HG02884 (cell line): ENCODE measurements around the gene CCDC154.
A peak's percentile ranks its signal among the peaks of the same experiment; 100 is the strongest.

Experiments used
- ATAC-seq: cut with Tn5 transposase; IDR thresholded peaks from one replicate; pipeline ENCODE4 v1.9.1; 2021; ENCODE audit warnings: mild to moderate bottlenecking, moderate library complexity; ENCODE audit not compliant: unreplicated experiment

The CCDC154 gene

DNA sequence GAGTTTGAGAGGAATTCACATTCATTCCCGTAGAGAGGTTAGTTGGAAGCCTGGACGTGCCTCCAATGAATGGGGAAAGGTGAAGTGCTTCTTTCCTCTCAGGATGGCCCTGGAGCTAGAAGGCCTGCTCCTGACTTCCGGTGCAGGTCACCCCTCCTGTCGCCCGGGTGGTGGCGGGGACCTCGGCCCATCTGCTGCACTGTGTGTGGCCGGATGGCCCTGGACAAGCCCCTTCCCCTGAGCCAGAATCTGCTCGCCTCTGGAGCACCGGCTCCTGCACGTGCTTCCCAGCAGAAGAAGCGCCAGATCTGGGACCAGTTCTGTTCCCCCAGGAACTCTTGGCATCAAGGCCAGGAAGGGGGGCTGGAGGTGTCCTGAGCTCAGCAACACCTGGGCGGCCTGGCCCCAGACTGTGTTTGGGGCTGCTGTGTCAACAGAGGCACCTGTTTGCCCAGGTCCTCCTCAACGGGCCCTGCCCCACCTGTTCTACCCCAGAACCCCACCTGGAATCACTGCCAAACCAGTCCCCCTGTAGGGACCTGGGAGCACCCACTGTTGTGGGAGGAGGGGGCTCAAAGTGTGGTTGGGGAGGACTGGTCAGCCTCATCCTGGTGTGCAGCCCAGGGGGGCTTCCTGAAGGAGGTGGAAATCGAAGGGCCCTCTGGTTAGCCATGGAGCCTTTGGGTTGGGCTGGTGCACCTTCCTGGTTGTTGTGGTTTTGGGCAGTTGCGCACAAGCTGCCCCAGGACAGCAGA is 18.6 kb downstream of the CCDC154 start:
- ATAC-seq: no peak

- ATAC-seq: no peak
Observed at GRCh38 chr16:1424028-1424427, 20.3 kb downstream of the CCDC154 start.

- ATAC-seq: no peak
Observed at GRCh38 chr16:1422076-1422475, 22.3 kb downstream of the CCDC154 start.

- ATAC-seq: no peak
Observed at GRCh38 chr16:1420111-1420539, 24.2 kb downstream of the CCDC154 start.

DNA sequence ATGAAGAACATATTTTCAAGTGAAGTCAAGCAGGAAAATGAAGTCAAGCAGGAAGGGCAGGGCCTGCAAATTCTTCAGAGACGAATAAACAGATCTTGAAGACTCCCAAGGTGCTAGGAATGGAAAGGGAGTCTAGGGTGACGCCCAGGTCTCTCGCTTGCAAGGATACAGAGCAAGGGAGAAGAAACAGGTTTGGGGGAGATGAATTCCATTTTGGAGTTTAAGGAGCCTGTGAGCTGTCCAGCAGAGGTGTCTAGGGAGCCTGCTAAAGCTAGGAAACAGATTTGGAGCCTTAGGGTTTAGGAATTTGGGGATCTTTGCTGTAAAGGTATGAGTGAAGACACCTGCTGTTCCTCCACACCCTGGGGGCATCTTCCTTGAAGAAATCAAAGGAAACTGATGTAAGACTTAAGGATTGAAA is 27.8 kb downstream of the CCDC154 start:
- ATAC-seq: no peak

- no peak for ATAC-seq
Observed at GRCh38 chr16:1414532-1415260, 29.7 kb downstream of the CCDC154 start, which contains the start of gene UNKL. TSS of gene UNKL (minus strand) at chr16:1414704. CDS start at chr16:1414691, 13 bp downstream.

DNA sequence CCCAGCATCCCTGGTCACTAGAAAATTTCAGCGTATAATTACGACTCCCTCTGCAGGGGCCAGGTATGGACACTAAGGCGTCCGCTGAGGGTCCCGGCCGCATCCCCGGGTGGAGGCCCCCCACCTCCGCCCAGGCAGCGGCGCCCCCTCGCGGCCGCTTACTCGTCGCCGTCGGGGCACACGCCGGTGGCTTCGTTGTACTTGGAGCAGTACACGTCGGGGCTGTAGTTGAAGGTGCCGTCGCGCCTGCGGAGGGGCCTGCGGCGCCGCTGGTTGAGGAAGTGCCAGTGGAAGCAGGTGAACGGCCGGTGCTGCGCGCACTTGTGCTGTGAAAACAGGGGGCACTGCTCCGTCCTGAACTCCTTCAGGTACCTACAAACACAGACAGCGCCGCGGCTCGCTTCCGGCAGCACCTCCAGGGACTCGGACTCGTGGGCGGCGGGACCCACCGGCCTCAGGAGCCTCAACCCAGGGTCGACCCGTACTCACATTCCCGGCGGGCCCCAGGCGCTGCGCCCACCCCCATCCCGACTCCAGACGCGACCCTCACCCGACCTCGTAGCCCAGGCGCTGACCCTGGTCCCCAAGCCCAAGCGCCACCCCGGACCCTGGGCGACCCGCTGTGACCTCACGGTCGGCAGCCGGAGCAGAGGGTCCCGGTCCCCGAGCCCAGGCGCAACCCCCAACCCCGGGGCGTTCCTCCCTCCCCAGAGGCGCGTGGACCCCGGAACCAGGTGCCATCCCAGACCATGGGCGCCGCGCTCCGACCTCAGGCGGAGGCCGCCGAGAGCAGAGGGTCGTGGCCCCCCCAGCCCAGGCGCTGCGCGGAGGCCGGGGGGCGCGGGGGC is 30.4 kb downstream of the CCDC154 start:
- ATAC-seq: no peak

DNA sequence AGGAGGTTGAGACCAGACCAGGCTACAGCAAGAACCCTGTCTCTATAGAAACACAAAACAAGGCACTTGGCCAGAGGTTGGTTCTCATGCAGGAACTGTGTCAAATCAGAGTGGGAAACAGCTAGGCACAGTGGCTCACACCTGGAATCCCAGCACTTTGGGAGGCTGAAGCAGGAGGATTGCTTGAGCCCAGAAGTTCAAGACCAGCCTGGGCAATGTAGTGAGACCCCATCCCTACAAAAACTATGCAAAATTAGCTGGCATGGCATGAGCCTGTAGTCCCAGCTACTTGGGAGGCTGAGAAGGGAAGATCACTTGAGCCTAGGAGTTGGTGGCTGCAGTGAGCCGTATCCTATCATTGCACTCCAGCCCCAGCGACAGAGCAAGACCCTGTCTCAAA is 31.5 kb downstream of the CCDC154 start:
- no peak for ATAC-seq

- ATAC-seq: peak; percentile 59
Observed at GRCh38 chr16:1408171-1408837, 36.1 kb downstream of the CCDC154 start.

DNA sequence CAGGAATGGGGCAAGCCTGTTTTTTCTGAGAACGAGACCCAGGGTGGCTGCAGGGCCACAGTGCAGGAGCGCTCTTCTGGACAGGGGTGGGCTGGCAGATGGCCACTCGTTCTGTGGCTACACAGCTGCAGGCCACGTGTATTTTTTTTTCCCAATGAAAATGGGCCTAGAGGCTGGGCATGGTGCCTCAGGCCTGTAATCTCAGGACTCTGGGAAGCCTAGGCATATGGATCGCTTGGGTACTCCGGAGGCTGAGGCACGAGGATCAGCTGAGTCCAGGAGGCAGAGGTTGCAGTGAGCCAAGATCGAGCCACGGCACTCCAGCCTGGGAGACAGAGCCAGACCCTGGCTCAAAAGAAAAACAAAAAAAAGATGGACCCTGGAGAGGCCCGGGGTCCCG is 36.6 kb downstream of the CCDC154 start:
- ATAC-seq: no peak

- ATAC-seq: no peak
Observed at GRCh38 chr16:1403733-1404132, 40.6 kb downstream of the CCDC154 start.

GRCh38 chr16:1403036-1403435 is 41.3 kb downstream of the CCDC154 start:
- ATAC-seq: no peak

DNA sequence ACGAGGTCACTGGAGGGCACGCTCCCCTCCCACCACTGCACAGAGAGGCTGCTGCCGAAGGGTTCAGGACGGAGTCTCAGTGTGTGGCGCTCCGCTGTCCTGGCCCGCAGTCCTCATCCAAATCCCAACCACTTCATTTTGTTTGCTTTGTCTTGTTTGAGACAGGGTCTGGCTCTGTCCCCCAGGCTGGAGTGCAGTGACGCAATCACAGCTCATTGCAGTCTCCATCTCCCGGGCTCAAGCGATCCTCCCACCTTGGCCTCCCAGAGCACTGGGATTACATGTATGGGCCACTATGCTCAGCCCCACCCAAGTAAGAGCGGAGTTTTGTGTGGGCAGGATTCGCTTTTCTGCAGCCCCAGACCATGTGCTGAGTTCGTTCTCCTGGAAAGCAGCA is 42.6 kb downstream of the CCDC154 start:
- ATAC-seq: no peak

DNA sequence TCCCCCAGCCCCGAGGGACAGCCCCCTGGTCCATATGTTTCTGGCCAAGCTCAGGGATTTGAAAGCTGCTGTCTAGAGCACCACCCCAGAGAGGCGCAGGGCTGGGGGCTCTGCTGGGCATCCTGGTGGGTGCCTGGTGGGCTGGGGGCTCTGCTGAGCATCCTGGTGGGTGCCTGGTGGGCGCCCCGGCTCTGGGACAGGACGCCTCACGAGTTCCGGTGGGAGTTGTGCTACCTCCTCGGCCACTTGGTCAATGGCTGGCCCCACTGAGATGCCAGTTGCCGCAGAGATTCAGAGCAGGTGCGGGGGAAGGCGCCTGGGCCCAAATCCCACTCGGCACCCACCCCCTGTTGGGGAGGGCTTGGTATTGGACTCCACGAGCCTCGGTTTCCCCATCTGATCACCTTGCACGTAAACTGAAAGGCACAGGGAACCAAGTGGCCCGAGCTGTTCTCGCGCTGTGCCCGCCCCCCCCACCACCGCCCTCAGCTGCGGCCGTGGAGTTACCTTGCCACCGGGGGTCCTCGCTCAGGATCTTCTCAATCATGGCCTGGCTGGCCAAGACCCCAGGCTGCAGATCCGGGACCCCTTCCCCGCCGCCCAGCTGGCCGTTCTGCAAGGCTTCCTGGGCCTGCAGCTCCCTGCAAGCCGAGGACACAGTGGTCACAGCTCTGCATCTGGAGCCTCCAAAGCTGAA is 43.1 kb downstream of the CCDC154 start:
- ATAC-seq: no peak

DNA sequence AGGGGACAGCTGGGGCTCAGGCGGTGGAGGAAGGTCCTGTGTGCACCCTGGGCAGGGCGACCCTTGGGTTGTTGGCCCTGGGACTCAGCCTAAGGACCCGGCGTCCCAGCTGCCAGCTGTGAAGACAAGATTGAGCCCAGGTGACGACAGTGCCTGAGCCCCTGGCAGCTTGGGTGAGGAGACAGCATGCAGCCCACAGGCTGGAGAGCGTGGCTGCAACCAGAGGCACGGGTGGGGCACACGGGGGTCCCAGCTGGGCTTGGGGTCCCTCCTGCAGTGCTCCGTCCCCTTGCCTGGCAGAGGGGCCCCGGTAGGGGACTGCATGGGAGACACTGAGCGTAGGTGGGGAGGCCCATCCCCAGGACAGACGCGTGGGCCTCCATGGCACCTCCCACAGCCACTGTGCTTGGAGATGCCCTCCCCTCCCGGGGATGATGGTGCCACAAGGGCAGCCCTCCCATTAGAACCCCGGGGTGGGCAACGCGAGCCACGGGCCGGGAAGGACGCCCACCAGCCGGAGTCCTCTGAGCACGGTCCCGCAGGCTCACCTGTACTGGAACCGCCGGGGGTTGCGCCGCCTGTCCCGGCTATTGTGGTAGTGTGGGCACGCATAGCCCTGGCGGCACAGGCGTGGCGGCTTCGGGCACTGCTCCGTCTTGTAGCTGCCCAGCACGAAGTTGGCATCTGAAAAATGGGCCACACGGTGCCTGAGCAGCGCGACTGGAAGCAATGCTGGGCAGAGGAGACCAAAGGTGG is 45.4 kb downstream of the CCDC154 start:
- no peak for ATAC-seq

DNA sequence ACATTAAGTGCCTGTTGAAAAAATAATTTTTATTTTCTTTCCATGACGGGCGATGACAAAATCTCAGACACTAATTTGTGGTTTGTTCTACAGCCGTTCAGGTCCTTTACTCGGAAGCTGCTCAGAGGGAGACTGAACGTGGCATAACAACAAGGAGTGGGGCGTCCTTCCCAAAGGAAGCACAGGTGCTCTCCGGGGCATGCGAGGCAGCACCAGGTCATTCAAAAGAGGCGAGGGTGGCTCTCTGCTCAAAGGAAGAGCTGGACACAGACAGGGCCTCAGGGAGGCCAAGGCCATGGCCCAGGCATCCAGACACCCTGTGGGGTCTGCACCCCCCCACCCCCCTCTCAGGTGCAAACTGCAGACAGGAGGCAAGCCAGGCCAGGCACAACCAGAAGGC is 46.0 kb downstream of the CCDC154 start:
- ATAC-seq: no peak

- ATAC-seq: no peak
Observed at GRCh38 chr16:1397779-1398178, 46.6 kb downstream of the CCDC154 start.

GRCh38 chr16:1395444-1396031 is 48.8 kb downstream of the CCDC154 start:
- no peak for ATAC-seq

- ATAC-seq: no peak
Observed at GRCh38 chr16:1394367-1394951, 49.9 kb downstream of the CCDC154 start.
